Immature natural killer cell (primary cell): Measurements from ENCODE around the gene MATK. TPM values are rescaled to one million over a fixed set of nuclear protein-coding genes. Genes with fewer than 3 reads are reported as not detected.

ENCODE experiments used
- DNase-seq, 3 donors: peaks; one replicate each; pipeline ENCODE4 v3.0.0; 2022; ENCODE audit warnings: mixed read lengths in 1 of 3
- H3K27ac Mint-ChIP-seq, 6 donors: one replicate each; pipeline ENCODE4 v1.8.0; 2020; ENCODE audit warnings: mixed read lengths in 6 of 6, mild to moderate bottlenecking in 5 of 6, inconsistent platforms in 4 of 6, moderate library complexity in 3 of 6
- H3K27me3 Mint-ChIP-seq, 3 donors: one replicate each; pipeline ENCODE4 v1.8.0; 2020 to 2021; ENCODE audit warnings: low read depth in 3 of 3, mild to moderate bottlenecking in 3 of 3, mixed read lengths in 3 of 3, moderate library complexity in 3 of 3, inconsistent platforms in 1 of 3
- H3K36me3 Mint-ChIP-seq, 3 donors: one replicate each; pipeline ENCODE4 v1.8.0; 2020; ENCODE audit warnings: mixed read lengths in 3 of 3, inconsistent platforms in 2 of 3, mild to moderate bottlenecking in 2 of 3
- H3K4me1 Mint-ChIP-seq, 2 donors: one replicate each; pipeline ENCODE4 v1.8.0; 2020; ENCODE audit warnings: inconsistent platforms in 2 of 2, mild to moderate bottlenecking in 2 of 2, mixed read lengths in 2 of 2, moderate library complexity in 1 of 2
- H3K4me3 Mint-ChIP-seq, 5 donors: one replicate each; pipeline ENCODE4 v1.8.0; 2020; ENCODE audit warnings: mild to moderate bottlenecking in 5 of 5, mixed read lengths in 5 of 5, inconsistent platforms in 3 of 5, moderate library complexity in 3 of 5
- H3K9me3 Mint-ChIP-seq, 6 donors: one replicate each; pipeline ENCODE4 v1.8.0; 2020; ENCODE audit warnings: mild to moderate bottlenecking in 6 of 6, mixed read lengths in 6 of 6, inconsistent platforms in 4 of 6, moderate library complexity in 3 of 6
- polyA plus RNA-seq, 3 donors: library from polyadenylated mRNA; unstranded; fragments of 300-500 nt; fragmentation: Illumina TruSeq; gene quantifications; one replicate each; pipeline ENCODE4 v1.2.3, GENCODE V29; 2021

The MATK gene
- polyA plus RNA-seq, 3 donors from 2014 or later = 326 to 436 (median 418) TPM

GRCh38 chr19:3778899-3779723, 7.1 kb downstream of the MATK start:
- peaks cover 25 to 32% of the 10 kb centered on the region in 2 donors for H3K4me1 Mint-ChIP-seq
- no peak overlapping the region for H3K27ac Mint-ChIP-seq
- no peak for DNase-seq
- peaks cover 3 to 5% (median 5%) of the 10 kb centered on the region in 3 donors for H3K27me3 Mint-ChIP-seq
- H3K4me3 Mint-ChIP-seq = no peak overlapping the region
- peaks cover 21 to 29% (median 26%) of the 10 kb centered on the region in 3 donors for H3K36me3 Mint-ChIP-seq
- peaks cover 0 to 16% (median 6%) of the 10 kb centered on the region in 6 donors for H3K9me3 Mint-ChIP-seq

GRCh38 chr19:3778104-3778867, 7.9 kb downstream of the MATK start:
- H3K4me3 Mint-ChIP-seq = no peak overlapping the region
- peaks cover 21 to 25% (median 21%) of the 10 kb centered on the region in 3 donors for H3K36me3 Mint-ChIP-seq
- peaks cover 0 to 16% (median 6%) of the 10 kb centered on the region in 6 donors for H3K9me3 Mint-ChIP-seq
- H3K27ac Mint-ChIP-seq = peak overlapping the region in 1 of 6 donors; percentile 11
- no peak for DNase-seq
- peaks cover 22 to 32% of the 10 kb centered on the region in 2 donors for H3K4me1 Mint-ChIP-seq
- H3K27me3 Mint-ChIP-seq = peaks cover 0 to 3% (median 2%) of the 10 kb centered on the region in 3 donors

GRCh38 chr19:3776479-3777040, 9.6 kb downstream of the MATK start:
- H3K36me3 Mint-ChIP-seq = peaks cover 8 to 12% (median 9%) of the 10 kb centered on the region in 3 donors
- no peak for DNase-seq
- no peak overlapping the region for H3K4me3 Mint-ChIP-seq
- peaks cover 0 to 3% (median 0%) of the 10 kb centered on the region in 3 donors for H3K27me3 Mint-ChIP-seq
- peaks cover 13 to 23% of the 10 kb centered on the region in 2 donors for H3K4me1 Mint-ChIP-seq
- peak overlapping the region in 2 of 6 donors; percentile 68 to 84 for H3K27ac Mint-ChIP-seq
- H3K9me3 Mint-ChIP-seq = peaks cover 0 to 7% (median 0%) of the 10 kb centered on the region in 6 donors

- Mint-ChIP-seq H3K9me3 (peaks cover 0 to under 1% (median 0%) of the 10 kb centered on the region in 6 donors), H3K27me3 (peaks cover 0 to 2% (median 0%) of the 10 kb centered on the region in 3 donors), H3K27ac (no peak overlapping the region), H3K4me3 (no peak overlapping the region), H3K4me1 (peaks cover 6 to 15% of the 10 kb centered on the region in 2 donors), H3K36me3 (peaks cover under 1 to 5% (median 1%) of the 10 kb centered on the region in 3 donors)
- no peak for DNase-seq
Observed at GRCh38 chr19:3775831-3776230, 10.3 kb downstream of the MATK start.

- Mint-ChIP-seq H3K27me3 (no peaks in the 10 kb centered on the region), H3K27ac (no peak overlapping the region), H3K4me1 (peaks cover 5 to 14% of the 10 kb centered on the region in 2 donors), H3K9me3 (no peaks in the 10 kb centered on the region), H3K4me3 (no peak overlapping the region), H3K36me3 (peaks cover 0 to 4% (median 0%) of the 10 kb centered on the region in 3 donors)
- DNase-seq = no peak
Observed at GRCh38 chr19:3775374-3775711, 10.8 kb downstream of the MATK start.

- H3K4me3 Mint-ChIP-seq = no peak overlapping the region
- H3K27me3 Mint-ChIP-seq = no peaks in the 10 kb centered on the region
- H3K27ac Mint-ChIP-seq = peak overlapping the region in 2 of 6 donors; percentile 53 to 73
- peaks cover 0 to 4% (median 0%) of the 10 kb centered on the region in 3 donors for H3K36me3 Mint-ChIP-seq
- no peak for DNase-seq
- no peaks in the 10 kb centered on the region for H3K9me3 Mint-ChIP-seq
- peaks cover 5 to 14% of the 10 kb centered on the region in 2 donors for H3K4me1 Mint-ChIP-seq
Observed at GRCh38 chr19:3774621-3775373, 11.4 kb downstream of the MATK start.

- H3K4me3 Mint-ChIP-seq = no peak overlapping the region
- DNase-seq = no peak
- peaks cover 0 to 4% (median under 1%) of the 10 kb centered on the region in 3 donors for H3K36me3 Mint-ChIP-seq
- H3K9me3 Mint-ChIP-seq = no peaks in the 10 kb centered on the region
- H3K27ac Mint-ChIP-seq = peak overlapping the region in 3 of 6 donors; percentile 23 to 73 (median 72)
- H3K4me1 Mint-ChIP-seq = peaks cover 5 to 14% of the 10 kb centered on the region in 2 donors
- no peaks in the 10 kb centered on the region for H3K27me3 Mint-ChIP-seq
Observed at GRCh38 chr19:3773814-3774515, 12.2 kb downstream of the MATK start.

- no peak within 1 kb of the TSS for H3K4me3 Mint-ChIP-seq
- peaks cover 5 to 14% of the 10 kb centered on the region in 2 donors for H3K4me1 Mint-ChIP-seq
- H3K27ac Mint-ChIP-seq = peak within 1 kb of the TSS in 1 of 6 donors; percentile 41
- no peaks in the 10 kb centered on the region for H3K9me3 Mint-ChIP-seq
- H3K36me3 Mint-ChIP-seq = peaks cover 0 to 4% (median 4%) of the 10 kb centered on the region in 3 donors
- DNase-seq = no peak
- no peaks in the 10 kb centered on the region for H3K27me3 Mint-ChIP-seq
Observed at GRCh38 chr19:3771906-3772455, 14.2 kb downstream of the MATK start, which contains the start of gene RAX2. Gene RAX2, minus strand, starts transcription at chr19:3772228. Its CDS starts 486 bp downstream, at chr19:3771742.

- Mint-ChIP-seq H3K4me1 (peaks cover 7 to 14% of the 10 kb centered on the region in 2 donors), H3K27me3 (peaks cover 0 to 2% (median 0%) of the 10 kb centered on the region in 3 donors), H3K36me3 (peaks cover 3 to 4% (median 4%) of the 10 kb centered on the region in 3 donors), H3K9me3 (no peaks in the 10 kb centered on the region), H3K27ac (peak overlapping the region in 1 of 6 donors; percentile 41), H3K4me3 (no peak overlapping the region)
- DNase-seq = no peak
Observed at GRCh38 chr19:3771000-3771905, 14.9 kb downstream of the MATK start.

GRCh38 chr19:3770136-3770999, 15.8 kb downstream of the MATK start:
- peaks cover 0 to 2% (median 0%) of the 10 kb centered on the region in 3 donors for H3K27me3 Mint-ChIP-seq
- H3K4me3 Mint-ChIP-seq = no peak overlapping the region
- no peaks in the 10 kb centered on the region for H3K9me3 Mint-ChIP-seq
- peaks cover 6 to 14% of the 10 kb centered on the region in 2 donors for H3K4me1 Mint-ChIP-seq
- H3K36me3 Mint-ChIP-seq = peaks cover 4% of the 10 kb centered on the region in 3 donors
- no peak for DNase-seq
- no peak overlapping the region for H3K27ac Mint-ChIP-seq

- H3K9me3 Mint-ChIP-seq = no peaks in the 10 kb centered on the region
- H3K36me3 Mint-ChIP-seq = peaks cover 3 to 4% (median 4%) of the 10 kb centered on the region in 3 donors
- no peak overlapping the region for H3K4me3 Mint-ChIP-seq
- no peak for DNase-seq
- H3K27me3 Mint-ChIP-seq = peaks cover 0 to 2% (median 0%) of the 10 kb centered on the region in 3 donors
- no peak overlapping the region for H3K27ac Mint-ChIP-seq
- peaks cover 6 to 10% of the 10 kb centered on the region in 2 donors for H3K4me1 Mint-ChIP-seq
Observed at GRCh38 chr19:3769494-3769893, 16.7 kb downstream of the MATK start.
